Thyroid gland (tissue), 4 donors: ENCODE data around the gene COG5. TPM values are rescaled to one million over a fixed set of nuclear protein-coding genes. Genes with fewer than 3 reads are reported as not detected.

Experiments
- DNase-seq, 2 donors: peaks; one replicate each; pipeline ENCODE4 v3.0.0-alpha.2; 2019
- H3K27ac ChIP-seq, 3 donors: fragments of 200-600 bp; sonication (generic); 1 replicate in 2 of 3; 2 replicates in 1 of 3; pipeline ENCODE4 v1.5.1; 2016 to 2019; ENCODE audit warnings: mild to moderate bottlenecking in 1 of 3, moderate library complexity in 1 of 3
- H3K27me3 ChIP-seq: fragments of 200-600 bp; sonication (generic); one replicate; pipeline ENCODE4 v1.5.1; 2019
- H3K36me3 ChIP-seq, 2 donors: fragments of 200-600 bp; sonication (generic); one replicate each; pipeline ENCODE4 v1.5.1; 2016 to 2019
- H3K4me1 ChIP-seq, 2 donors: fragments of 200-600 bp; sonication (generic); one replicate each; pipeline ENCODE4 v1.5.1; 2017 to 2019
- H3K4me3 ChIP-seq, 3 donors: fragments of 200-600 bp; sonication (generic); replicated peaks in 1 of 3; 1 replicate in 2 of 3; 2 replicates in 1 of 3; pipeline ENCODE4 v1.5.1; 2016; ENCODE audit warnings: mild to moderate bottlenecking in 1 of 3
- H3K9me3 ChIP-seq: fragments of 200-600 bp; sonication (generic); one replicate; pipeline ENCODE4 v1.5.1; 2017
- POLR2A ChIP-seq, 2 donors: fragments of 450-650 bp; IDR thresholded peaks; one replicate each; pipeline ENCODE4 v1.6.1; 2017; ENCODE audit warnings: antibody characterized with exemption in 2 of 2, mild to moderate bottlenecking in 2 of 2, moderate library complexity in 1 of 2
- WGBS, 2 donors: methylation state at CpG; one replicate each; pipeline ENCODE4 v1.1.5; 2017; 5-methylcytosine and 5-hydroxymethylcytosine counted together
- intact Hi-C: fragments of 100-400 bp; cut with DNase I; formaldehyde crosslinking; loops from one replicate; pipeline ENCODE4 v1.15.1; 2023
- total RNA-seq, 4 donors: library from RNA; depleted of rRNA; stranded (reverse); fragments of >200 nt; gene quantifications; one replicate each; pipeline ENCODE4 v1.2.3, GENCODE V29; 2016
- TF ChIP-seq, protein P1 (sequence below), 6 experiments: fragments of 200-600 bp in 3 of 6; fragments of 450-650 bp in 3 of 6; sonication (generic) in 3 of 6; IDR thresholded peaks; one replicate each; pipeline ENCODE4 v1.5.1; 2016 to 2019; ENCODE audit warnings: antibody characterized with exemption in 6 of 6, mild to moderate bottlenecking in 2 of 6, inconsistent platforms in 1 of 6, moderate library complexity in 1 of 6

The COG5 gene
- total RNA-seq, 4 donors from 2014 or later, result 108 to 268 (median 148) TPM

DNA sequence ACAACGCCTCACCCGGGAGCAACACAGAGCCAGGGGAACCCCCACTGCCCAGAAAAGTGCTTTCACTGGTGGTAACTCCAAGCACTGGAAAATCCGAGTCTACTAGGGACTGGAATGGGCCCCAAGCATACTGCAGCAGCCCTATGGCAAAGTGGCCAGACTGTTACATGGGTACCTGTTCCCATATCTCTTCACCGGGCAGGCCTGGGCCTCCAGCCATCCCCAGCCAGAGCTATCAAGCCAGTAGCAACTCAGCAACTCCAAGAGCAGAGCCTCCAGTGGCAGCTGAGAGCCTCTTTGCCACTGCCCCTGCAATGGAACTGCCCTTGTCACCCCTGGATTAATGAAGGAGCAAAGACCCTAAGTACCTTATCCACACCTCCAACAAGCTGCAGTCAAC is 321.5 kb downstream of the COG5 start:
- Histone ChIP-seq H3K9me3 (no peaks in the 10 kb centered on the region), H3K27me3 (no peaks in the 10 kb centered on the region), H3K27ac (no peak overlapping the region), H3K4me1 (no peaks in the 10 kb centered on the region), H3K36me3 (no peaks in the 10 kb centered on the region), H3K4me3 (no peak overlapping the region)
- TF ChIP-seq POLR2A (IDR thresholded peaks at IDR 0.05), result no peak
- TF ChIP-seq, protein P1, sequence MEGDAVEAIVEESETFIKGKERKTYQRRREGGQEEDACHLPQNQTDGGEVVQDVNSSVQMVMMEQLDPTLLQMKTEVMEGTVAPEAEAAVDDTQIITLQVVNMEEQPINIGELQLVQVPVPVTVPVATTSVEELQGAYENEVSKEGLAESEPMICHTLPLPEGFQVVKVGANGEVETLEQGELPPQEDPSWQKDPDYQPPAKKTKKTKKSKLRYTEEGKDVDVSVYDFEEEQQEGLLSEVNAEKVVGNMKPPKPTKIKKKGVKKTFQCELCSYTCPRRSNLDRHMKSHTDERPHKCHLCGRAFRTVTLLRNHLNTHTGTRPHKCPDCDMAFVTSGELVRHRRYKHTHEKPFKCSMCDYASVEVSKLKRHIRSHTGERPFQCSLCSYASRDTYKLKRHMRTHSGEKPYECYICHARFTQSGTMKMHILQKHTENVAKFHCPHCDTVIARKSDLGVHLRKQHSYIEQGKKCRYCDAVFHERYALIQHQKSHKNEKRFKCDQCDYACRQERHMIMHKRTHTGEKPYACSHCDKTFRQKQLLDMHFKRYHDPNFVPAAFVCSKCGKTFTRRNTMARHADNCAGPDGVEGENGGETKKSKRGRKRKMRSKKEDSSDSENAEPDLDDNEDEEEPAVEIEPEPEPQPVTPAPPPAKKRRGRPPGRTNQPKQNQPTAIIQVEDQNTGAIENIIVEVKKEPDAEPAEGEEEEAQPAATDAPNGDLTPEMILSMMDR (IDR thresholded peaks at IDR 0.05), result no peak
- WGBS, 2 donors, result 85 to 93% methylated on average over 4 of the region's 4 CpGs
- intact Hi-C loops, result no loop called here
- DNase-seq, result no peak

DNA sequence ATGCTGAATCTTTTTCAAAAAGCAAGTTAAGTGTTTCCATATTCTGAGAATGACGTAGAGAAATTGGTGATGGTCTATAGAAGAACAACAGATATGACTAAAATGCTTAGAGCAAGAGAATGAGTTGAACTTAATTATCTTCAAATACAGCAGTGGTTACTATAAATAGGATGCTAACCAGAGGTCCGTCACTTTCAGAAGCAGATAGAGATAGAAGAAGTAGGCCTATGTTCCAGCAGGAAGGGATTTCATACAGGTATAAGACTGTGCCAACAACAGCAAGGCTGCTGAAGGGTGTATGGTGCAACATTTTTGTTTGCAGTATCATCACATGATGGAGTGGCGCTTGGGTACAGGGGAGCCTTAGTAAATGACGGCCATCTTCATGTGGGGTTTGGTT is 326.3 kb downstream of the COG5 start:
- Histone ChIP-seq H3K27me3 (no peaks in the 10 kb centered on the region), H3K36me3 (no peaks in the 10 kb centered on the region), H3K4me3 (no peak overlapping the region), H3K27ac (no peak overlapping the region), H3K4me1 (peaks cover 0 to 19% of the 10 kb centered on the region in 2 donors), H3K9me3 (no peaks in the 10 kb centered on the region)
- DNase-seq, result no peak
- intact Hi-C loops, result no loop called here
- TF ChIP-seq POLR2A (IDR thresholded peaks at IDR 0.05), result no peak
- TF ChIP-seq, protein P1 (IDR thresholded peaks at IDR 0.05), result no peak
- WGBS, 2 donors, result 95 to 96% methylated on average over 4 of the region's 4 CpGs

DNA sequence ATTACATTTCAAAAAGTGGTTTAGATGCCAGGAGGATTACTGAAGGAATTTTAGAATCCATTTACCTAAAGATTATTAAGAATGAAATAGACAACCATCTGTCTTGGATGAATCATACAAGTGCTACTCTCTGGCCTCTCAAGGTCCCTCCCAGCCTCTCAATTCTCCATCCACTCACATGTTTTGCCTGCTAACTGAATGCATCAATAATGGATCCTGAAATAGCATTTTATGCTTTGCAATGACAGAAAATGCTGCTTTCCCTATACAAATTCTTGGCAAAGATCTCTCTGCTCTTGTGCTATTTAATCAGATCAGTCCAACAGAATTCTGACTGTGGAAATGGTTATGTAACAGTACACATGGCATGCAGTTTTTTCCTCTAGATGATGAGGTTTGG is 326.9 kb downstream of the COG5 start:
- Histone ChIP-seq H3K27me3 (no peaks in the 10 kb centered on the region), H3K9me3 (no peaks in the 10 kb centered on the region), H3K27ac (no peak overlapping the region), H3K4me1 (peaks cover 0 to 19% of the 10 kb centered on the region in 2 donors), H3K4me3 (no peak overlapping the region), H3K36me3 (no peaks in the 10 kb centered on the region)
- TF ChIP-seq, protein P1 (IDR thresholded peaks at IDR 0.05), result no peak
- no peak for TF ChIP-seq POLR2A (IDR thresholded peaks at IDR 0.05)
- intact Hi-C loops, result no loop called here
- DNase-seq, result no peak

DNA sequence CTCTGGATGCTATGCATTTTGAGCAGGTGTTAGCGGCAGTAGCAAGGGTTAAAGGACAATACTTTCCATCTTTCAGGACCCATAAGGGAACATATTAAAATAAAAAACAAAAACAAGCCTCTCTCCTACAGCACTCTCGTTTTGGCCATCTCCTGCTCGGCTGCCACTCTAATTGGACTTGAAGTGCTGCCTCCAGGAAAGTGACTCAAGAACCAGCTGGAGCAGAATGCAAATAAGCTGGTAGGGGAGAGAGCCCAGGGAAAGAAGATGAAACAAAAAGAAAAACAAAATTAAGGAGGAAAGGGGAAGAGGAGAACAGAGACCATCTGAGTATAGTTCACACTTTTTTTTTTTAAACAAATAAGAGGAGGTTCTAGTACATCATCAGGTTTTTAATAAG is 329.3 kb downstream of the COG5 start:
- 36 to 43% methylated on average over 3 of the region's 3 CpGs for WGBS, 2 donors
- H3K27ac ChIP-seq, result no peak overlapping the region
- H3K4me1 ChIP-seq, result peaks cover 0 to 19% of the 10 kb centered on the region in 2 donors
- intact Hi-C loops, result no loop called here
- H3K27me3 ChIP-seq, result no peaks in the 10 kb centered on the region
- no peaks in the 10 kb centered on the region for H3K9me3 ChIP-seq
- H3K4me3 ChIP-seq, result no peak overlapping the region
- peak; percentile 25 to 36 for DNase-seq
- TF ChIP-seq, protein P1 (IDR thresholded peaks at IDR 0.05), result no peak
- no peak for TF ChIP-seq POLR2A (IDR thresholded peaks at IDR 0.05)
- H3K36me3 ChIP-seq, result no peaks in the 10 kb centered on the region

DNA sequence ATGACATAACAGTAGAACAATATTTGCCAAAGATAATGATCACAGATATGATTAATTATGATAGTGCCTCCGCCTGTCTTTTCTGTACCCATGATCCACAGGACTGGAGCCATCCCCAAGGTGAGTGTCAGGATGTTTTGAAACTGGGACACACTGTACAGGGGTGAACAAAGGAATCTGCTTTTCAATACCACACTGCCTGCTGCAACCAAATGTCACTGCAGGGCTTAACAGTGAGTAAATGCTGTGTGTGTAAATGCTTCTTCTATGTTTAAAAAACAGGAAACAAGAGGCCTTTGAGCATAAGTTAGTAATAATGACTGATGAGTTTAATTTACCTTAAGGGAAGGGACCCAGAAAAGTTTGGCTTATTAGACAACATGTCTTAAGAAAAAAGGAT is 329.7 kb downstream of the COG5 start:
- no peaks in the 10 kb centered on the region for H3K27me3 ChIP-seq
- no peaks in the 10 kb centered on the region for H3K36me3 ChIP-seq
- H3K4me3 ChIP-seq, result no peak overlapping the region
- no peak for TF ChIP-seq POLR2A (IDR thresholded peaks at IDR 0.05)
- TF ChIP-seq, protein P1 (IDR thresholded peaks at IDR 0.05), result no peak
- H3K4me1 ChIP-seq, result peaks cover 0 to 19% of the 10 kb centered on the region in 2 donors
- no peaks in the 10 kb centered on the region for H3K9me3 ChIP-seq
- WGBS, 2 donors, result 93% methylated on average over 1 of the region's 1 CpG
- H3K27ac ChIP-seq, result no peak overlapping the region
- no peak for DNase-seq
- intact Hi-C loops, result no loop called here
